ENCODE results near the gene RNGTT. TPM values are rescaled to one million over a fixed set of nuclear protein-coding genes. Genes with fewer than 3 reads are reported as not detected.

RNGTT gene
- total RNA-seq, 1 donor from 2014 or later = 21.6 TPM

DNA sequence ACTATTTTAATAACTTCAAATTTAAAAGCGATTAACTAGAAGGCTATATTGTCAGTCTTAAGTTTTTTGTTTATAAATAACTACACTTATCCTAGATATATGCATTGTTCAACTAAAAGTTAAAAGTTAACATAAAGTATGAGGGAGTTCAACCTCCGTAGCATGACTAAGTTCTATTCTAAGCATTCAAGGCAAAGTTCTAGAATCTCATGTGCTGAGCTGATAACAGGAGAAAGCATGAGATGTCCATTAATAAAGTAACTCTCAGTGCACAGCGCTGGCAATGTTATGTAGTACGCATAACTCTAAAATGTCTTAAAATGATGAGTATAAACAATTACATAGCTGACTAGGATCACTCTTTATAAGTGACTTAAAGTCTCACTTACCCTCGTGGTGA lies 264.8 kb downstream of the RNGTT start:
- Mint-ChIP-seq H3K4me1 (ENCODE audit: low read depth) (no peaks in the 10 kb centered on the region), H3K27ac (no peak overlapping the region), H3K4me3 (no peak overlapping the region), H3K36me3 (ENCODE audit: low read depth) (peaks cover 5% of the 10 kb centered on the region), H3K27me3 (ENCODE audit: insufficient read depth) (no peaks in the 10 kb centered on the region), H3K9me3 (peaks cover 10% of the 10 kb centered on the region)
- intact Hi-C loops (cut with micrococcal nuclease) = no loop called here
- no peak for DNase-seq (ENCODE audit: low spot score)

DNA sequence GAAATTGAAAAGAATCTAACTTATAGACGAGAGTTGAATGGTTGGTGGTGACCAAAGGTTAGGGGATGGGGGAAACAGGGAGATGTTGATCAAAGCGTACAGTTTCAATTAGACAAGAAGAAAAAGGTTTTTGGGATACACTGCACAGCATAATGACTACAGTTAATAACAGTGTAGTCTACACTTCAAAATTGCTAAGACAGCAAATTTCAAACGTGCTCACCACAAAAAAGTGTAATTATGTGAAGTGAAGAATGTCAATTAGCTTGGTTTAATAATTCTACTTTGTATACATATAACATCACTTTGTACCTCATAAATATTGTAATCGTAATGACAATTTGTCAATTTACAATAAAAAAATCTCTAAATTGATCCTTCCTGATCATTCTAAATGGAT lies 267.5 kb downstream of the RNGTT start:
- no peaks in the 10 kb centered on the region for H3K4me1 Mint-ChIP-seq (ENCODE audit: low read depth)
- no peak overlapping the region for H3K4me3 Mint-ChIP-seq
- intact Hi-C loops (cut with micrococcal nuclease) = no loop called here
- peaks cover 4% of the 10 kb centered on the region for H3K9me3 Mint-ChIP-seq
- H3K27me3 Mint-ChIP-seq (ENCODE audit: insufficient read depth) = no peaks in the 10 kb centered on the region
- H3K27ac Mint-ChIP-seq = no peak overlapping the region
- DNase-seq (ENCODE audit: low spot score) = no peak
- peaks cover 8% of the 10 kb centered on the region for H3K36me3 Mint-ChIP-seq (ENCODE audit: low read depth)

DNA sequence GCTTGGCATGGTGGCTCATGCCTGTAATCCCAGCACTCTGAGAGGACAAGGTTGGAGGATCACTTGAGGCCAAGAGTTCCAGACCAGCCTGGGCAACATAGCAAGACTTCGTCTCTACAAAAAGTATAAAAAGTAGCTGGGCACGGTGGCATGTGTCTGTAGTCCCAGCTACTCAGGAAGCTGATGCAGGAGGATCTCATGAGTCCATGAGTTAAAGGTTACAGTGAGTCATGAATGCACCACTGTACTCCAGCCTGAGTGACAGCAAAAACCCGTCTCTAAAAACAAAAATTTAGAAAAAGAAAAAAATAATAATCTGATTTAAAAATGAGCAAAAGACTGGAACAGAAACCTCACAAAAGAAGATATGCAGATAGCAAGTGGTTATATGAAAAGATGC lies 279.7 kb downstream of the RNGTT start:
- no peaks in the 10 kb centered on the region for H3K36me3 Mint-ChIP-seq (ENCODE audit: low read depth)
- H3K4me1 Mint-ChIP-seq (ENCODE audit: low read depth) = no peaks in the 10 kb centered on the region
- intact Hi-C loops (cut with micrococcal nuclease) = no loop called here
- no peak overlapping the region for H3K27ac Mint-ChIP-seq
- H3K9me3 Mint-ChIP-seq = peaks cover 5% of the 10 kb centered on the region
- no peaks in the 10 kb centered on the region for H3K27me3 Mint-ChIP-seq (ENCODE audit: insufficient read depth)
- no peak for DNase-seq (ENCODE audit: low spot score)
- no peak overlapping the region for H3K4me3 Mint-ChIP-seq

DNA sequence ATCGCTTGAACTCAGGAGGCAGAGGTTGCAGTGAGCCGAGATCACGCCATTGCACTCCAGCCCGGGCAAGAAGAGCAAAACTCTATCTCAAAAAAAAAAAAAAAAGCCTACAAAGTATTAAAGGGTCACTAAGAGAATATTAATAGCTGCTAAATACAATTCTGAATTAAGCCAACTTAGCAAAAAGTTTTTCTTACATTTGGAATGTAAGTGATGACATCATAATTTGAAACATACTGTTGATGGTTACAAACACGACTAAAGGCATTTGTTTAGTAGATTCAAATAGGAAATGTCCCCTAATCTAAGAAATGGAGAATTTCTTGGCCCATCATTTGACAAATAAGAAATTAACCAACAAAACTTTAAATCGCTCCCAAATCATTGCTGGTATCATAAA lies 282.8 kb downstream of the RNGTT start:
- intact Hi-C loops (cut with micrococcal nuclease) = no loop called here
- Mint-ChIP-seq H3K9me3 (no peaks in the 10 kb centered on the region), H3K27ac (no peak overlapping the region), H3K36me3 (ENCODE audit: low read depth) (peaks cover 4% of the 10 kb centered on the region), H3K27me3 (ENCODE audit: insufficient read depth) (no peaks in the 10 kb centered on the region), H3K4me1 (ENCODE audit: low read depth) (no peaks in the 10 kb centered on the region), H3K4me3 (no peak overlapping the region)
- DNase-seq (ENCODE audit: low spot score) = no peak

DNA sequence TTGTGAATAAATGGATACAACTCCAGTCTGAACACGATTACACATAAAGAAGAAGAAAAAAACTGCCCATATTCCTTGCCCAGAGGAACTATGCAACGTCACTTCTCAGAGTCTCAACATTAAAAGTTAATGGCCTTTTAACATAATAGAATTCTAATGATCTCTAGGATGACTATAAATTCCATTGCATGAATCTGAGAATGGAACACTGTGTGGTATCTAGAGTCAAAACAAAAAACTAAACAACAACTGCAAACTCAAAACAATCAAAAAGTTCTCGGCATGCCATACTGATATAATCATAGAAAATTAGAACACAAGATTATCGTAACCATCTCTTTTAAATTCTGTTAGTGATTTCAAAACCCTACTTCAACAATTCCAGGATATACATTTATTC lies 283.6 kb downstream of the RNGTT start:
- Mint-ChIP-seq H3K9me3 (no peaks in the 10 kb centered on the region), H3K27ac (no peak overlapping the region), H3K27me3 (ENCODE audit: insufficient read depth) (no peaks in the 10 kb centered on the region), H3K4me3 (no peak overlapping the region), H3K36me3 (ENCODE audit: low read depth) (peaks cover 4% of the 10 kb centered on the region), H3K4me1 (ENCODE audit: low read depth) (no peaks in the 10 kb centered on the region)
- DNase-seq (ENCODE audit: low spot score) = no peak
- intact Hi-C loops (cut with micrococcal nuclease) = no loop called here

DNA sequence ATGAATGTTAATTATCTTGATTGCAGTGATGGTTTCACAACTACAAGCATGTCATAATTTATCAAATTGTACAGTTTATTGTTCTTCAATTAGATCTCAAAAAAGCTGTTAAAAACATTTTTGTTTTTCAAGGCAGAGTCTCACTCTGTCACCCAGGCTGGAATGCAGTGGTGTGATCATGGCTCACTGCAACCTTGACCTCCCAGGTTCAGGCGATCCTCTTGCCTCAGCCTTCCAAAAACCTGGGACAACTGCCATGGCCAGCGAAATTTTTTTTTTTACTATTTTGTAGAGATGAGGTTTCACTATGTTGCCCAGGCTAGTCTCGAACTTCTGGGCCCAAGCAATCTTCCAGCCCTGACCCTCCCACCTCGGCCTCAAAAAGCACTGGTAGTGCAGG lies 286.1 kb downstream of the RNGTT start:
- Mint-ChIP-seq H3K36me3 (ENCODE audit: low read depth) (peaks cover 6% of the 10 kb centered on the region), H3K4me1 (ENCODE audit: low read depth) (no peaks in the 10 kb centered on the region), H3K9me3 (no peaks in the 10 kb centered on the region), H3K4me3 (no peak overlapping the region), H3K27ac (no peak overlapping the region), H3K27me3 (ENCODE audit: insufficient read depth) (no peaks in the 10 kb centered on the region)
- intact Hi-C loops (cut with micrococcal nuclease) = no loop called here
- no peak for DNase-seq (ENCODE audit: low spot score)

DNA sequence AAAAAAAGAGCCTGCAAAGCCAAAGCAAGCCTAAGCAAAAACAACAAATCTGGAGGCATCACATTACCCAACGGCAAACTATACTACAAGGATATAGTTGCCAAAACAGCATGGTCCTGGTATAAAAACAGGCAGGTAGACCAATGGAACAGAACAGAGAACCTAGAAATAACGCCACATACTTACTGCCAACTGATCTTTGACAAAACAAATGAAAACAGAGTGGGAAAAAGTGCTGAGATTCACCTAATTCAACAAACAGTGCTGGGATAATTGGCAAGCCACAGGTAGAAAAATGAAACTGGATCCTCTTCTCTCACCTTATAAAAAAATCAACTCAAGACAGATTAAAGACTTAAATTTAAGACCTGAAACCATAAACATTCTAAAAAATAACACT lies 291.8 kb downstream of the RNGTT start:
- DNase-seq (ENCODE audit: low spot score) = no peak
- Mint-ChIP-seq H3K27me3 (ENCODE audit: insufficient read depth) (no peaks in the 10 kb centered on the region), H3K27ac (no peak overlapping the region), H3K9me3 (peaks cover 32% of the 10 kb centered on the region), H3K4me3 (no peak overlapping the region), H3K36me3 (ENCODE audit: low read depth) (peaks cover 15% of the 10 kb centered on the region), H3K4me1 (ENCODE audit: low read depth) (no peaks in the 10 kb centered on the region)
- intact Hi-C loops (cut with micrococcal nuclease) = no loop called here

DNA sequence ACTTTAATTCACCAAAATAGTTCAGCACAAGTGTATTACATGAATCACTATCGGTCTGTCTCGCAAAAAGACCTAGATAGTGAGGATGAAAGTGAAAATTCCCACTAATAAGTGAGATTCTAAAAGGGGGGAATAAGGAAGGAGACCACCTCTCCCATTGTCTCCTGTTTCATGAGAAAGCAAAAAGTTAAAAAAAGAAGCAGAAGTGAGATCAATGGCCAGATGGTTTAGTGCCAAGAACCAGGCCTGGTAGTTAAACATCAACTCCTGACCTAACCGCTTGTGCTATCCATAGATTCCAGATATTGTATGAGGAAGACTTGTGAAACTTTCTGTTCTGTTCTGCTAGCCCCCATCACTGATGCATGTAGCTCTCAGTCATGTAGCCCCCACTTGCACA lies 293.0 kb downstream of the RNGTT start:
- Mint-ChIP-seq H3K9me3 (peaks cover 32% of the 10 kb centered on the region), H3K36me3 (ENCODE audit: low read depth) (peaks cover 19% of the 10 kb centered on the region), H3K4me3 (no peak overlapping the region), H3K4me1 (ENCODE audit: low read depth) (no peaks in the 10 kb centered on the region), H3K27me3 (ENCODE audit: insufficient read depth) (no peaks in the 10 kb centered on the region), H3K27ac (no peak overlapping the region)
- intact Hi-C loops (cut with micrococcal nuclease) = no loop called here
- DNase-seq (ENCODE audit: low spot score) = no peak

DNA sequence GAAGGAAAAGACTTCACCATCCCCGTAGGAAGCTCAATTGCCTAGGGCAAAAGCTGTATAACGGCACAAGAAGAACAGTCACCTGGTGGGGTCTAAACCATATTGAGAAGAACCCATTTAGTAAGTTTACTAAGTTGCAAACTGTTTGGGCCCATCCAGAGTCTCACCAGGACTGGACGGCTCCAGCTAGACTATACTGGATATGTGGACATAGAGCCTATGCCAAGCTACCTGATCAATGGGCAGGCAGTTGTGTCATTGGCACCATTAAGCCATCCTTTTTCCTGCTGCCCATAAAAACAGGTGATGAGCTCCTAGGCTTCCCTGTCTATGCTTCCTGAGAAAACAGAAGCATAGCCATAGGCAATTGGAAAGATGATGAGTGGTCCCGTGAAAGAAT lies 293.9 kb downstream of the RNGTT start:
- H3K9me3 Mint-ChIP-seq = peaks cover 32% of the 10 kb centered on the region
- no peak overlapping the region for H3K4me3 Mint-ChIP-seq
- peaks cover 18% of the 10 kb centered on the region for H3K36me3 Mint-ChIP-seq (ENCODE audit: low read depth)
- intact Hi-C loops (cut with micrococcal nuclease) = no loop called here
- no peaks in the 10 kb centered on the region for H3K4me1 Mint-ChIP-seq (ENCODE audit: low read depth)
- no peak overlapping the region for H3K27ac Mint-ChIP-seq
- no peak for DNase-seq (ENCODE audit: low spot score)
- H3K27me3 Mint-ChIP-seq (ENCODE audit: insufficient read depth) = no peaks in the 10 kb centered on the region

DNA sequence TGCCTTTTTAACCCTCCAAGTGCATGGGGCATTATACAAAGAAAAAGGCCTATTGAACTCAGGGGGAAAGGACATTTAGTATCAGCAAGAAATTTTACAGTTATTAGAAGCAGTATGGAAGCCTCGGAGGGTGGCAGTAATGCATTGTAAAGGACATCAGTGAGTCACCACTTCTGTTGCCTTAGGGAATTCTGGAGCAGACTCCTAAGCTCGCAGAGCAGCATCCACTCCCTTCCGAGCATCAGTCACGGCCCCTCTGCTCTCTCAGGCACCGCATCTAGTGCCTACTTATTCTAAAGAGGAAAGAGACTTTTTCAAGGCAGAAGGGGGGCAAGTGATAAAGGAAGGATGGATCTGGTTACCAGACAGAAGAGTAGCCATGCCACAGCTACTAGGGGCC lies 296.5 kb downstream of the RNGTT start:
- Mint-ChIP-seq H3K4me1 (ENCODE audit: low read depth) (peaks cover 7% of the 10 kb centered on the region), H3K36me3 (ENCODE audit: low read depth) (peaks cover 20% of the 10 kb centered on the region), H3K9me3 (peaks cover 40% of the 10 kb centered on the region), H3K4me3 (no peak overlapping the region), H3K27ac (no peak overlapping the region), H3K27me3 (ENCODE audit: insufficient read depth) (no peaks in the 10 kb centered on the region)
- DNase-seq (ENCODE audit: low spot score) = no peak
- intact Hi-C loops (cut with micrococcal nuclease) = no loop called here

DNA sequence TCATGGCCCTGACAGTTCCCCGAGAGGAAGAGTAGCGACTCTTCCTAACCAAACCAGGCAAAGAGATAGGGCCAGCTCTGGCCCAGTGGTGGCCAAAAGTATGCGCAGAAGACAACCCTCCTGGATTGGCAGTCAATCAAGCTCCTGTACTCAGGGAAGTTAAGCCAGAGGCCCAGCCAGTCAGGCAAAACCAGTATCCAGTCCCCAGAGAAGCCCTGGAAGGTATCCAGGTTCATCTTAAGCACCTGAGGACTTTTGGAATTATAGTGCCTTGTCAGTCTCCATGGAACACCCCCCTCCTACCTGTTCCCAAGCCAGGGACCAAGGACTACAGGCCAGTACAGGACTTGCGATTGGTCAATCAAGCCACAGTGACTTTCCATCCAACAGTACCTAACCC lies 298.3 kb downstream of the RNGTT start:
- no peak for DNase-seq (ENCODE audit: low spot score)
- no peak overlapping the region for H3K4me3 Mint-ChIP-seq
- peaks cover 7% of the 10 kb centered on the region for H3K4me1 Mint-ChIP-seq (ENCODE audit: low read depth)
- no peaks in the 10 kb centered on the region for H3K27me3 Mint-ChIP-seq (ENCODE audit: insufficient read depth)
- intact Hi-C loops (cut with micrococcal nuclease) = no loop called here
- peaks cover 40% of the 10 kb centered on the region for H3K9me3 Mint-ChIP-seq
- peaks cover 13% of the 10 kb centered on the region for H3K36me3 Mint-ChIP-seq (ENCODE audit: low read depth)
- H3K27ac Mint-ChIP-seq = no peak overlapping the region

DNA sequence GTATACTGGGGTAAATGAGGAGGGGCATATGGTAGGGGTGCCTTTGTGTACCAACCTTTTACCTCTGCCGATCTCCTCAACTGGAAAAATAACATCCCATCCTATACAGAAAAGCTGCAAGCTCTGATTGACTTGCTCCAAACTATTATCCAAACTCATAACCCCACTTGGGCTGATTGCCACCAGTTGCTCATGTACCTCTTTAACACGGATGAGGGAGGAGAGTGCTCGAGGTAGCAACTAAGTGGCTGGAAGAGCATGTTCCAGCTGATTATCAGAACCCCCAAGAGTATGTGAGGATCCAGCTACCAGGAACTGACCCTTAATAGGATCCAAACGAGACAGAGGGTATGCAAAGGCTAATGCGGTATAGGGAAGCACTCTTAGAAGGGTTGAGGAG lies 299.6 kb downstream of the RNGTT start:
- Mint-ChIP-seq H3K36me3 (ENCODE audit: low read depth) (peaks cover 18% of the 10 kb centered on the region), H3K4me3 (no peak overlapping the region), H3K9me3 (peaks cover 47% of the 10 kb centered on the region), H3K27ac (no peak overlapping the region), H3K27me3 (ENCODE audit: insufficient read depth) (no peaks in the 10 kb centered on the region), H3K4me1 (ENCODE audit: low read depth) (peaks cover 7% of the 10 kb centered on the region)
- no peak for DNase-seq (ENCODE audit: low spot score)
- intact Hi-C loops (cut with micrococcal nuclease) = no loop called here

DNA sequence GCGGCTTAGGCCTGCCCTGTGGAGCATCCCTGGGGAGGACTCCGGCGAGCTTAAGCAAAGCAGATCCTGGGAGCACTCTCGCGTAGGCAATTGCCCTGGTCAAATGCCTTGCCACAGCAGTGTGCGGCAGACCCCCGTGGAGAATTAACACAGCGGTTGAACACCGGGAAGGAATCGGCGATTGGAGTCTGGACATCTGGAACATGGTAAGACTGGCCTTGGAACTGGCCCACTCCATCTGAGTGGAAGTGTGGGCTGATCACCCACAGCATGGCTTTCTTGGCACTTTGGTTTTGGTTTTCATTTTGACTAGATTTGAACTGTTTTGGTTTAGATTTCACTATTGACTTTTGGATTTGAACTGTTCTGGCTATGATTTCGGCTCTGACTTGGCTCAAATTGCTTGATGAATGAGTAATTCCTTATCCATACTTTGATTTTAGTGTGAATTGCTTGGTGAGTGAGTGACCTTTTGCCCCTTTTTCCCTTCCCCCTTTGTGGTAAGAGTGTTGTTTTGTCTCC lies 300.7 kb downstream of the RNGTT start:
- no peaks in the 10 kb centered on the region for H3K27me3 Mint-ChIP-seq (ENCODE audit: insufficient read depth)
- peaks cover 18% of the 10 kb centered on the region for H3K36me3 Mint-ChIP-seq (ENCODE audit: low read depth)
- no peak overlapping the region for H3K27ac Mint-ChIP-seq
- peaks cover 7% of the 10 kb centered on the region for H3K4me1 Mint-ChIP-seq (ENCODE audit: low read depth)
- no peak overlapping the region for H3K4me3 Mint-ChIP-seq
- DNase-seq (ENCODE audit: low spot score) = no peak
- intact Hi-C loops (cut with micrococcal nuclease) = no loop called here
- peaks cover 45% of the 10 kb centered on the region for H3K9me3 Mint-ChIP-seq

DNA sequence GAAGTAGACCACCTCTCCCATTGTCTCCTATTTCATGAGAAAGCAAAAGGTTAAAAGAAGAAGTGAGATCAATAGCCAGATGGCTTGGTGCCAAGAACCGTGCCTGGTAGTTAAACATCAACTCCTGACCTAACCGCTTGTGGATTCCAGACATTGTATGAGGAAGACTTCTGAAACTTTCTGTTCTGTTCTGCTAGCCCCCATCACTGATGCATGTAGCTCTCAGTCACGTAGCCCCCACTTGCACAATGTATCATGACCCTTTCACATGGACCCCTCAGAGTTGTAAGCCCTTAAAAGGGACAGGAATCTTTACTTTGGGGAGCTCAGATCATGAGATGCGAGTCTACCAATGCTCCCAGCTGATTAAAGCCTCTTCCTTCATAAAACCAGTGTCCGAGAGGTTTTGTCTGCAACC lies 301.2 kb downstream of the RNGTT start:
- no peak overlapping the region for H3K27ac Mint-ChIP-seq
- H3K36me3 Mint-ChIP-seq (ENCODE audit: low read depth) = peaks cover 21% of the 10 kb centered on the region
- no peak for DNase-seq (ENCODE audit: low spot score)
- no peak overlapping the region for H3K4me3 Mint-ChIP-seq
- H3K9me3 Mint-ChIP-seq = peaks cover 42% of the 10 kb centered on the region
- H3K4me1 Mint-ChIP-seq (ENCODE audit: low read depth) = peaks cover 7% of the 10 kb centered on the region
- intact Hi-C loops (cut with micrococcal nuclease) = no loop called here
- H3K27me3 Mint-ChIP-seq (ENCODE audit: insufficient read depth) = no peaks in the 10 kb centered on the region
